Stomach (tissue), 9 donors: ENCODE data around the gene SH2D3C. TPM values are rescaled to one million over a fixed set of nuclear protein-coding genes. Genes with fewer than 3 reads are reported as not detected.

Experiments
- DNase-seq, 2 donors: peaks; one replicate each; pipeline versions ENCODE4 v3.0.0 to v3.0.0-alpha.2; 2013 to 2019
- H3K27ac ChIP-seq, 5 donors: fragments of 200-600 bp in 4 of 5; sonication (generic) in 4 of 5; one replicate each; pipeline ENCODE4 v1.5.1; 2013 to 2019; ENCODE audit warnings: mild to moderate bottlenecking in 1 of 5, moderate library complexity in 1 of 5
- H3K27me3 ChIP-seq, 3 donors: fragments of 200-600 bp; sonication (generic); one replicate each; pipeline ENCODE4 v1.5.1; 2017 to 2019; ENCODE audit warnings: mixed run types in 1 of 3
- H3K36me3 ChIP-seq, 4 donors: fragments of 200-600 bp; sonication (generic); 1 replicate in 3 of 4; 2 replicates in 1 of 4; pipeline ENCODE4 v1.5.1; 2016 to 2019
- H3K4me1 ChIP-seq, 4 donors: fragments of 200-600 bp; sonication (generic); one replicate each; pipeline ENCODE4 v1.5.1; 2016 to 2019
- H3K4me3 ChIP-seq, 4 donors: fragments of 200-600 bp; sonication (generic) in 3 of 4; one replicate each; pipeline ENCODE4 v1.5.1; 2016 to 2019; ENCODE audit warnings: mild to moderate bottlenecking in 1 of 4
- H3K9me3 ChIP-seq, 4 donors: fragments of 200-600 bp; sonication (generic); one replicate each; pipeline ENCODE4 v1.5.1; 2016 to 2019
- CTCF ChIP-seq, 7 experiments: fragments of 450-650 bp in 4 of 7; fragments of 200-600 bp in 3 of 7; sonication (generic) in 3 of 7; IDR thresholded peaks; one replicate each; pipeline ENCODE4 v1.5.1; 2016 to 2019; ENCODE audit warnings: antibody characterized with exemption in 7 of 7, control low read depth in 2 of 7, mild to moderate bottlenecking in 1 of 7
- EP300 ChIP-seq: sonication (generic); formaldehyde crosslinking; IDR thresholded peaks from one replicate; pipeline ENCODE4 v1.6.1; 2017; ENCODE audit warnings: antibody characterized with exemption
- POLR2A ChIP-seq, 4 donors: fragments of 450-650 bp; IDR thresholded peaks; one replicate each; pipeline ENCODE4 v1.6.1; 2016; ENCODE audit warnings: antibody characterized with exemption in 4 of 4, control low read depth in 2 of 4, mild to moderate bottlenecking in 1 of 4, moderate library complexity in 1 of 4
- POLR2AphosphoS5 ChIP-seq, 3 donors: sonication (generic); formaldehyde crosslinking; IDR thresholded peaks; one replicate each; pipeline ENCODE4 v1.6.1; 2016; ENCODE audit warnings: antibody characterized with exemption in 3 of 3
- WGBS, 5 donors: extraction: QIAGEN DNeasy Blood & Tissue Kit in 3 of 5; methylation state at CpG; one replicate each; pipeline versions ENCODE4 v1.1.5 to v1.1.7; 2013 to 2018; 5-methylcytosine and 5-hydroxymethylcytosine counted together
- intact Hi-C: fragments of 100-400 bp; cut with DNase I; formaldehyde crosslinking; loops from one replicate; pipeline ENCODE4 v1.15.1; 2023; ENCODE audit warnings: low total_unique reads
- polyA plus RNA-seq, 3 donors: library from polyadenylated mRNA; stranded (reverse); fragments of 200-250 nt; gene quantifications; one replicate each; pipeline ENCODE4 v1.2.3, GENCODE V29; 2013
- total RNA-seq, 5 donors: library from RNA; depleted of rRNA; stranded (reverse); fragments of >200 nt; gene quantifications; one replicate each; pipeline versions ENCODE4 v1.1.0 to v1.2.3, GENCODE V29; 2014 to 2016
- donor health status: healthy with polysubstance abuse.
- donor health status: Bipolar disorder and iron deficiency.
- donor health status: healthy.

Gene SH2D3C
- total and polyA plus RNA-seq, 8 donors = 1.8 to 38.1 (median 4.5) TPM; not detected in 2

GRCh38 chr9:127818574-127818973, 40.1 kb upstream of the SH2D3C start:
- Histone ChIP-seq H3K27me3 (no peaks in the 10 kb centered on the region), H3K27ac (no peak overlapping the region), H3K36me3 (peaks cover 41 to 85% (median 83%) of the 10 kb centered on the region in 4 donors), H3K4me3 (no peak overlapping the region), H3K9me3 (no peaks in the 10 kb centered on the region), H3K4me1 (peaks cover 0 to 3% (median 0%) of the 10 kb centered on the region in 4 donors)
- 90 to 94% (median 92%) methylated on average over 9 to 11 of the region's 11 CpGs for WGBS, 5 donors
- no peak for TF ChIP-seq POLR2AphosphoS5 (IDR thresholded peaks at IDR 0.05)
- TF ChIP-seq CTCF (IDR thresholded peaks at IDR 0.05) = no peak
- no peak for TF ChIP-seq EP300
- no peak for TF ChIP-seq POLR2A (IDR thresholded peaks at IDR 0.05)
- DNase-seq = no peak
- intact Hi-C loops = no loop called here

GRCh38 chr9:127817881-127818434, 39.5 kb upstream of the SH2D3C start:
- Histone ChIP-seq H3K9me3 (no peaks in the 10 kb centered on the region), H3K27me3 (no peaks in the 10 kb centered on the region), H3K36me3 (peaks cover 47 to 89% (median 86%) of the 10 kb centered on the region in 4 donors), H3K4me3 (no peak overlapping the region), H3K4me1 (peaks cover 0 to 3% (median 0%) of the 10 kb centered on the region in 4 donors), H3K27ac (no peak overlapping the region)
- no peak for TF ChIP-seq POLR2AphosphoS5 (IDR thresholded peaks at IDR 0.05)
- TF ChIP-seq EP300 = no peak
- TF ChIP-seq CTCF (IDR thresholded peaks at IDR 0.05) = no peak
- TF ChIP-seq POLR2A (IDR thresholded peaks at IDR 0.05) = no peak
- intact Hi-C loops = no loop called here
- WGBS, 5 donors = 78 to 80% (median 80%) methylated on average over 15 to 17 of the region's 17 CpGs
- DNase-seq = no peak

GRCh38 chr9:127816728-127817127, 38.3 kb upstream of the SH2D3C start:
- Histone ChIP-seq H3K4me1 (peaks cover 0 to 3% (median 0%) of the 10 kb centered on the region in 4 donors), H3K9me3 (no peaks in the 10 kb centered on the region), H3K36me3 (peaks cover 54 to 98% (median 94%) of the 10 kb centered on the region in 4 donors), H3K27me3 (no peaks in the 10 kb centered on the region), H3K4me3 (no peak overlapping the region), H3K27ac (no peak overlapping the region)
- DNase-seq = no peak
- intact Hi-C loops = no loop called here
- WGBS, 5 donors = 80 to 96% (median 88%) methylated on average over 7 to 8 of the region's 8 CpGs
- TF ChIP-seq CTCF (IDR thresholded peaks at IDR 0.05) = no peak
- TF ChIP-seq POLR2A (IDR thresholded peaks at IDR 0.05) = no peak
- TF ChIP-seq EP300 = no peak
- no peak for TF ChIP-seq POLR2AphosphoS5 (IDR thresholded peaks at IDR 0.05)

DNA sequence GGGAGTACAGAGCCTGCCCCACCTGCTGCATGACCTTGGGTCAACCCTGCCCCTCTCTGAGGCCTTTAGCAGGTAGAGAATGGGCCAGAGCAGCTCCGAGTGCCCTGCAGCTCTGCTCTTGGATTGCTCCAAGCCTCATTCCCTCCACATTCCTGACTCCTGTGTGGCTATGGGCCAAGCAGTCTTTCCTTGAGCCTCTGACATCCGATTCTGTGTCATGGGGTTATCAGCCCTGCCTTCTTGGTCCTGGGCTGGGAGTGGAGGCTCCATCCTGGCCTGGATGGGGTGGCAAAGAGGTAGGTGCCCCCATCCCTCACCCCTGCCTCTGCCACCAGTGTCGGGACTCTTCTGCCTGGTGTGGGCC, 37.9 kb upstream of the SH2D3C start:
- Histone ChIP-seq H3K27ac (no peak overlapping the region), H3K36me3 (peaks cover 58 to 100% (median 95%) of the 10 kb centered on the region in 4 donors)
- 44 to 64% (median 50%) methylated on average over 3 of the region's 3 CpGs for WGBS, 5 donors

More for the DNA sequence above, 37.9 kb upstream of the SH2D3C start:
- Histone ChIP-seq H3K9me3 (no peaks in the 10 kb centered on the region), H3K27me3 (no peaks in the 10 kb centered on the region), H3K4me3 (no peak overlapping the region), H3K4me1 (peaks cover 0 to 3% (median 0%) of the 10 kb centered on the region in 4 donors)
- intact Hi-C loops = no loop called here
- no peak for DNase-seq
- TF ChIP-seq CTCF (IDR thresholded peaks at IDR 0.05) (no peak), EP300 (no peak), POLR2A (IDR thresholded peaks at IDR 0.05) (no peak)
